ENCODE measurements around the gene KMT5B. TPM values are rescaled to one million over a fixed set of nuclear protein-coding genes. Genes with fewer than 3 reads are reported as not detected.

KMT5B gene
- total and polyA plus RNA-seq, 9 donors = 25.5 to 59.1 (median 50.4) TPM

DNA sequence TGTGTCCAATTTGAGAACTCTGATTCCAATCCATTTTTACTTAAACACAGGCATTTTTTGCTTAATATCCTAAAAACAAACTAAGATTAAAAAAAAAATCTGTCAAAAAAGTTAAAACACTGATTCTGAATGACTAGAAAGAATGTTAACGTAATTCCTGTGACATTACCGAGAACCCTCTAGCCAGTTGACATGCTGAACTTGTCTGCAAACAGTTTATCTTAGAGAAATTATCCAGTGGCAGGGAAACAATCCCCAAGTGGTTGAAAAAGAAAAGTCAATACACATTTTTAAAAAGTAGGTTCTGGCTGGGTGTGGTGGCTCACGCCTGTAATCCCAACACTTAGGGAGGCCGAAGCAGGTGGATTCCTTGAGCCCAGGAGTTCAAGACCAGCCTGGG lies 11.6 kb downstream of the KMT5B start:
- H3K27me3 ChIP-seq = no peaks in the 10 kb centered on the region
- intact Hi-C loops (cut with DNase I) = loop anchor here (10.0 kb wide), 4 partner anchors 87 to 197 kb away; partner anchors contain the start of genes NDUFS8 (in 1 of the 4), TCIRG1 (in 1 of the 4) and UNC93B1 (in 1 of the 4)
- 88 to 89% (median 88%) methylated on average over 4 of the region's 4 CpGs for WGBS, 3 donors
- no peak overlapping the region for H3K4me3 ChIP-seq
- no peaks in the 10 kb centered on the region for H3K36me3 ChIP-seq
- DNase-seq = no peak
- H3K27ac ChIP-seq = no peak overlapping the region
- no peaks in the 10 kb centered on the region for H3K9me3 ChIP-seq
- TF ChIP-seq, protein P1, sequence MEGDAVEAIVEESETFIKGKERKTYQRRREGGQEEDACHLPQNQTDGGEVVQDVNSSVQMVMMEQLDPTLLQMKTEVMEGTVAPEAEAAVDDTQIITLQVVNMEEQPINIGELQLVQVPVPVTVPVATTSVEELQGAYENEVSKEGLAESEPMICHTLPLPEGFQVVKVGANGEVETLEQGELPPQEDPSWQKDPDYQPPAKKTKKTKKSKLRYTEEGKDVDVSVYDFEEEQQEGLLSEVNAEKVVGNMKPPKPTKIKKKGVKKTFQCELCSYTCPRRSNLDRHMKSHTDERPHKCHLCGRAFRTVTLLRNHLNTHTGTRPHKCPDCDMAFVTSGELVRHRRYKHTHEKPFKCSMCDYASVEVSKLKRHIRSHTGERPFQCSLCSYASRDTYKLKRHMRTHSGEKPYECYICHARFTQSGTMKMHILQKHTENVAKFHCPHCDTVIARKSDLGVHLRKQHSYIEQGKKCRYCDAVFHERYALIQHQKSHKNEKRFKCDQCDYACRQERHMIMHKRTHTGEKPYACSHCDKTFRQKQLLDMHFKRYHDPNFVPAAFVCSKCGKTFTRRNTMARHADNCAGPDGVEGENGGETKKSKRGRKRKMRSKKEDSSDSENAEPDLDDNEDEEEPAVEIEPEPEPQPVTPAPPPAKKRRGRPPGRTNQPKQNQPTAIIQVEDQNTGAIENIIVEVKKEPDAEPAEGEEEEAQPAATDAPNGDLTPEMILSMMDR (IDR thresholded peaks at IDR 0.05) = no peak
- TF ChIP-seq POLR2A (IDR thresholded peaks at IDR 0.05) (no peak), EP300 (IDR thresholded peaks at IDR 0.05) (no peak)
- H3K4me1 ChIP-seq (ENCODE audit: insufficient read depth) = peaks cover 10% of the 10 kb centered on the region

DNA sequence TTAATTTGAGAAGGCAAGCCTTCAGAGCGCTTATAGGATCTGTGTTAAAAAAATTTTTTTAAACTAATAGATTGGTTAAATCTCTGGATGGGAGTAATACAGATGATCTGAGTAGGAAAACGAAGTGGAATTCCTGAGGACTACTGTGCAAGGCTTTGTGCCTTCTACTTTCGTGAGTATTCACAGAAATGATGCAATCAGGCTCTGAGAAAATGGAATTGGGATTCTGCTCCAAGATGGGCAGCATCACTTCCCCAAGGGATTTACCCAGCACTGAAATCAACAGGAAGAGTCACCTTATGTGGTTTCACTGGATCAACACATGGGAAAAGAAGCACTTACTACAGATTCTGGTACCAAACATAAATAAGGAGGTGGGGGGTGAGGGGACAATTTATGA lies 12.5 kb downstream of the KMT5B start:
- intact Hi-C loops (cut with DNase I) = loop anchor here (10.0 kb wide), 4 partner anchors 86 to 196 kb away; partner anchors contain the start of genes NDUFS8 (in 1 of the 4), TCIRG1 (in 1 of the 4) and UNC93B1 (in 1 of the 4)
- no peak overlapping the region for H3K27ac ChIP-seq

DNA sequence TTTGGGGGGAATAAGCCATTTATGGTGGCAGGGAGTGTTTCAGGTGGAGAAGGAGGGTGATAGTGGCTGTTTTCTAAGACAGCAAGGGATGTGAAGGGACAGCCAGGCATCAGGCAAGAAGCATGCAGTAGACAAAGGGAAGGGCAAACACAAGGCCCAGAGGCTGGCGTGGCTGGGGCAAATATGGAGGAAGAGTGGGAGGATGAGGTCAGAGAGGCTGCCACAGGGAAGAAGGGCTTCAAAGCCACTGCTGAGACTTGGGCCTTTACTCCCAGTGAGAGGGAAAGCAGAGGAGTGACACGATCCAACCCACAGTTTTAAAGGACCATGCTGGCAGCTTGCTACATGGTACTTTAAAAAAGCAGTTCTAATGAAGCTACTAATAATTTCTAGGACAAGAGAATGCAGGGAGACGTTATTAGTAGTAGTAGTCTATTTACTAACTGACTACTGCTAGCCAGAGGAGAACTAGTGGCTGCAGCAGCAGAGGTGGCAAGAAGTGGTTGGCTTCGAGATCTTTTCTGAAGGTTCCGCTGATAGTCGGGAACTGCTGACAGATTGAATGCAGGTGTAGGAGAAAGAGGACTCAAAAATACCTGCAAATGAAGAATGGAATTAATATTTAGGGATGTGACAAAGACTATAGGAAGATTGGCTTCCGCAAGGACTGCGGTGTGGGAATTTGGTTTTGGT lies 13.7 kb downstream of the KMT5B start:
- no peaks in the 10 kb centered on the region for H3K36me3 ChIP-seq
- TF ChIP-seq POLR2A (IDR thresholded peaks at IDR 0.05) = no peak
- no peak for TF ChIP-seq EP300 (IDR thresholded peaks at IDR 0.05)
- TF ChIP-seq, protein P1 (IDR thresholded peaks at IDR 0.05) = no peak
- intact Hi-C loops (cut with DNase I) = no loop called here
- H3K4me3 ChIP-seq = no peak overlapping the region
- WGBS, 3 donors = 82 to 84% (median 83%) methylated on average over 8 of the region's 8 CpGs
- no peaks in the 10 kb centered on the region for H3K27me3 ChIP-seq
- H3K27ac ChIP-seq = no peak overlapping the region
- DNase-seq = no peak
- H3K9me3 ChIP-seq = no peaks in the 10 kb centered on the region
- peaks cover 7% of the 10 kb centered on the region for H3K4me1 ChIP-seq (ENCODE audit: insufficient read depth)

More for the DNA sequence above, 12.5 kb downstream of the KMT5B start:
- Histone ChIP-seq H3K36me3 (no peaks in the 10 kb centered on the region), H3K27me3 (no peaks in the 10 kb centered on the region), H3K4me3 (no peak overlapping the region), H3K9me3 (no peaks in the 10 kb centered on the region), H3K4me1 (ENCODE audit: insufficient read depth) (peaks cover 7% of the 10 kb centered on the region)
- no peak for DNase-seq
- WGBS, 3 donors = 43 to 57% (median 46%) methylated on average over 3 of the region's 3 CpGs
- TF ChIP-seq, protein P1 (IDR thresholded peaks at IDR 0.05) = no peak
- TF ChIP-seq POLR2A (IDR thresholded peaks at IDR 0.05) (no peak), EP300 (IDR thresholded peaks at IDR 0.05) (no peak)

DNA sequence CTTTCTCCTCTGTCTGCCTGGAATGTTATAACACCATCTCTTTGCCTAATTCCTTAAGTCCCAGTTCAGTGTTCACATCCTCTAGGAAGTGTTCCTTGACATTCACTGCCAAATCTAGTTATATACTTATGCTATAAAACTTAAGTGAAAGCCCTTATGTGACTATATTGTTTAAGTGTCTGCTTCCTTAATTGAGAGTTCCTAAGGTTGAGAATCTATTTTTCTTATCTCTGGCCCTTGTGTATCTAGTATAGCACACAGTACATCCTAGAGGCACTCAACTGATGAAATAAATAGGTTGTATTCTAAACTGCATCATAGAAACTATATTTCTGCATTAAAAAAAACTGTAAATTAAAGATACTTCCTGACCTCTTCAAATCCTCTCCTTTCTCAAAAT lies 16.9 kb downstream of the KMT5B start:
- H3K4me1 ChIP-seq (ENCODE audit: insufficient read depth) = peaks cover 11% of the 10 kb centered on the region
- TF ChIP-seq POLR2A (IDR thresholded peaks at IDR 0.05) (no peak), EP300 (IDR thresholded peaks at IDR 0.05) (no peak)
- TF ChIP-seq, protein P1 (IDR thresholded peaks at IDR 0.05) = no peak

More for the DNA sequence above, 16.9 kb downstream of the KMT5B start:
- H3K27me3 ChIP-seq = no peaks in the 10 kb centered on the region
- H3K27ac ChIP-seq = no peak overlapping the region
- no peak overlapping the region for H3K4me3 ChIP-seq
- no peaks in the 10 kb centered on the region for H3K36me3 ChIP-seq
- H3K9me3 ChIP-seq = no peaks in the 10 kb centered on the region
- no peak for DNase-seq
- intact Hi-C loops (cut with DNase I) = no loop called here

Measured in ovary (tissue), 9 donors.